ENCODE results near the gene TMC6.
"Not testable (repeated sequence)": the region's sequence is repeated elsewhere in the genome, so short reads cannot be mapped to it uniquely, and the experiment has no call there.

TMC6 gene, protein sequence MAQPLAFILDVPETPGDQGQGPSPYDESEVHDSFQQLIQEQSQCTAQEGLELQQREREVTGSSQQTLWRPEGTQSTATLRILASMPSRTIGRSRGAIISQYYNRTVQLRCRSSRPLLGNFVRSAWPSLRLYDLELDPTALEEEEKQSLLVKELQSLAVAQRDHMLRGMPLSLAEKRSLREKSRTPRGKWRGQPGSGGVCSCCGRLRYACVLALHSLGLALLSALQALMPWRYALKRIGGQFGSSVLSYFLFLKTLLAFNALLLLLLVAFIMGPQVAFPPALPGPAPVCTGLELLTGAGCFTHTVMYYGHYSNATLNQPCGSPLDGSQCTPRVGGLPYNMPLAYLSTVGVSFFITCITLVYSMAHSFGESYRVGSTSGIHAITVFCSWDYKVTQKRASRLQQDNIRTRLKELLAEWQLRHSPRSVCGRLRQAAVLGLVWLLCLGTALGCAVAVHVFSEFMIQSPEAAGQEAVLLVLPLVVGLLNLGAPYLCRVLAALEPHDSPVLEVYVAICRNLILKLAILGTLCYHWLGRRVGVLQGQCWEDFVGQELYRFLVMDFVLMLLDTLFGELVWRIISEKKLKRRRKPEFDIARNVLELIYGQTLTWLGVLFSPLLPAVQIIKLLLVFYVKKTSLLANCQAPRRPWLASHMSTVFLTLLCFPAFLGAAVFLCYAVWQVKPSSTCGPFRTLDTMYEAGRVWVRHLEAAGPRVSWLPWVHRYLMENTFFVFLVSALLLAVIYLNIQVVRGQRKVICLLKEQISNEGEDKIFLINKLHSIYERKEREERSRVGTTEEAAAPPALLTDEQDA

DNA sequence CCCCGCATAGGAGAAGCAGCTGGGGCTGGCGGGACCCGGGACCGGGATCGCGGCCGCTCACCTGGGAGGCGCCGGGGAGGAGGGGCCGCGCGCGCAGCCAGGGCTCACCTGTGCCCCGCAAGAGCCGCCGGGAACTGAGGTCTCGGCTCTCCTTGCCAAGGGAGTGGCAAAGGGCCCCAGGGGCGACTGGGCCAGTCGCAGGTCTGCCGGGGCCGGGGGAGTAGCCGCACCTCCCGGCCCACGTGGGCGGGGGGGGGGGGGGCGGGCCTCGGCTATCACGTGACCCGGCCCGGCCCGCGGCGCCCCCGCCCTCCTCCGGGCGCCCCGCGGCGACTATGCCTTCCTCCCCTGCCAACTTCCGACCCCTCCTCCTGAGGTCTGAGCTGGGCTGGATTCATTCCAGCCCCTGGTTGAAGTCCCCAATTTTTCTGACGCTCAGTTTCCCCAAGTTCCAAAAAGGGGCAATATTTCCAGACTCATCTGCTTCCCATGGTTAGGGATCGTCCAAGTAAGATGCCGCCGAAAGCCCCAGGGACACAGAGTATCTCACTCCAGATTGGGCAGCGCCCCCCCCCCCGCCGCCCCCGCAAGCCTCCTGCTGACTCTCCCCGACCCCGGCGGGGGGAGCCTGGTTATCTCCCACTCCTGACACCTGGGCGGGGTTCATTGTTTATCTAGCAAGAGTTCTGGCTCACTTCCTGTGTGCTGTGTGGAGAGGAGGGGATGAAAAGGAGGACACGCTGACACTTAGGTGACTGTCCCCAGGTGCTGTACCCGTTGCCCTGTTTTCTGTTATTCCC, at the start of gene TMC6:
Gene TMC6, minus strand, starts transcription at position 205 of the 800 bp plus-strand sequence. CDS start 1,923 bp downstream, outside the sequence.
- no peak within 1 kb of the TSS for H3K27ac ChIP-seq (ENCODE audit: low read length)
- H3K9me3 ChIP-seq (ENCODE audit: control insufficient read depth, insufficient read depth, low read length): no peaks in the 10 kb centered on the region
- peak within 1 kb of the TSS; percentile 54; the same call in 1 of the 2 replicates for H3K4me3 ChIP-seq (ENCODE audit: low read length)
- H3K4me1 ChIP-seq (ENCODE audit: control insufficient read depth, insufficient read depth, low read length): peaks cover 11% of the 10 kb centered on the region
- H3K36me3 ChIP-seq (ENCODE audit: control insufficient read depth, insufficient read depth, low read length): peaks cover 18% of the 10 kb centered on the region
- H3K27me3 ChIP-seq (ENCODE audit: control insufficient read depth, insufficient read depth, low read length): no peaks in the 10 kb centered on the region
- no CpG with 5 or more reads among the region's 54 CpGs for WGBS (ENCODE audit: insufficient coverage, insufficient read length)
- DNase-seq (ENCODE audit: low read depth, low spot score): no peak

DNA sequence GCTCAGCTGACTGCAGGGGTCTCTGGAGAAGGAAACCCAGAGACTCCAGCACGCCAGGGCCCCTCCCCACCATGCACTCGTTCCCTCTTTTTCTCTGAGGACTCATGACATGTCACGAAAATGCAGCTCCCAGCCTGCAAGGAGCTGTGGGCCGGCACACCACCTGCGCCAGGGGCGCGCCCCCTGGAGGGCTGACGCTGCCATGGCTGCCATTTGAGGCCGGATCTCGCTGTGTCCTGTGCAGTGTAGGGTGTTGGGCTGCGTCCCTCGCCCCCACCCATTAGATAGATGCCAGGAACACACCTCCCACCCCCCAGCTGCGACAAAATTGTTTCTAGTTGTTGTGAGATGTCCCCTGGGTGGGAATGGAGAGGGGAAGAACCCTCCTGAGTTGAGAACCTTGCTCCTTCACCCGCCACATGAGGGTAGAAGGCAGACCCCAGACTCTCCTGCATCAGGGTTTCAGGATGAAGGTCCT, 48.0 kb upstream of the TMC6 start:
- H3K27ac ChIP-seq (ENCODE audit: low read length): no peak overlapping the region
- WGBS (ENCODE audit: insufficient coverage, insufficient read length): no CpG with 5 or more reads among the region's 14 CpGs

DNA sequence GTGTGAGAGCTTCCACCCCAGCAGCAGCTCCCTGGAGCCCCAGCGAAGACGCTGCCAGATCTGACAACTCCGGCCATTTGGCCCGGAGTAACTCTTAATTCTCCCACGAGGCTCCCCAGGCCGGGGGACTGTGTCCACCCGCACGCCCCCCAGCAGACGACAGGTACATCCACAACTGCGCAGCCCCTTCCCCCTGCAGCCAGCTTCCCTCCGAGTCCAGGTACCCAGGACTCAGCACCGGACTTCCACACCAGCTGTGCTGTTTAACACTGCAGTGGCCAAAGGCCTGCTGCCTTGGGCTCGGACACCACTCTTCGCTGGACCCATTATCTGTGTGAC, 47.1 kb upstream of the TMC6 start:
- no peaks in the 10 kb centered on the region for H3K27me3 ChIP-seq (ENCODE audit: control insufficient read depth, insufficient read depth, low read length)
- no peaks in the 10 kb centered on the region; the same call in none of the 2 replicates for H3K4me1 ChIP-seq (ENCODE audit: control insufficient read depth, insufficient read depth, low read length)
- H3K36me3 ChIP-seq (ENCODE audit: control insufficient read depth, insufficient read depth, low read length): peaks cover 32% of the 10 kb centered on the region
- WGBS (ENCODE audit: insufficient coverage, insufficient read length): no CpG with 5 or more reads among the region's 14 CpGs
- no peak overlapping the region for H3K4me3 ChIP-seq (ENCODE audit: low read length)
- no peak overlapping the region for H3K27ac ChIP-seq (ENCODE audit: low read length)
- H3K9me3 ChIP-seq (ENCODE audit: control insufficient read depth, insufficient read depth, low read length): no peaks in the 10 kb centered on the region
- no peak for DNase-seq (ENCODE audit: low read depth, low spot score)

More for the DNA sequence above, 48.0 kb upstream of the TMC6 start:
- no peaks in the 10 kb centered on the region for H3K27me3 ChIP-seq (ENCODE audit: control insufficient read depth, insufficient read depth, low read length)
- peaks cover 37% of the 10 kb centered on the region for H3K36me3 ChIP-seq (ENCODE audit: control insufficient read depth, insufficient read depth, low read length)
- DNase-seq (ENCODE audit: low read depth, low spot score): no peak
- H3K4me1 ChIP-seq (ENCODE audit: control insufficient read depth, insufficient read depth, low read length): no peaks in the 10 kb centered on the region; the same call in none of the 2 replicates
- no peak overlapping the region for H3K4me3 ChIP-seq (ENCODE audit: low read length)
- no peaks in the 10 kb centered on the region for H3K9me3 ChIP-seq (ENCODE audit: control insufficient read depth, insufficient read depth, low read length)

DNA sequence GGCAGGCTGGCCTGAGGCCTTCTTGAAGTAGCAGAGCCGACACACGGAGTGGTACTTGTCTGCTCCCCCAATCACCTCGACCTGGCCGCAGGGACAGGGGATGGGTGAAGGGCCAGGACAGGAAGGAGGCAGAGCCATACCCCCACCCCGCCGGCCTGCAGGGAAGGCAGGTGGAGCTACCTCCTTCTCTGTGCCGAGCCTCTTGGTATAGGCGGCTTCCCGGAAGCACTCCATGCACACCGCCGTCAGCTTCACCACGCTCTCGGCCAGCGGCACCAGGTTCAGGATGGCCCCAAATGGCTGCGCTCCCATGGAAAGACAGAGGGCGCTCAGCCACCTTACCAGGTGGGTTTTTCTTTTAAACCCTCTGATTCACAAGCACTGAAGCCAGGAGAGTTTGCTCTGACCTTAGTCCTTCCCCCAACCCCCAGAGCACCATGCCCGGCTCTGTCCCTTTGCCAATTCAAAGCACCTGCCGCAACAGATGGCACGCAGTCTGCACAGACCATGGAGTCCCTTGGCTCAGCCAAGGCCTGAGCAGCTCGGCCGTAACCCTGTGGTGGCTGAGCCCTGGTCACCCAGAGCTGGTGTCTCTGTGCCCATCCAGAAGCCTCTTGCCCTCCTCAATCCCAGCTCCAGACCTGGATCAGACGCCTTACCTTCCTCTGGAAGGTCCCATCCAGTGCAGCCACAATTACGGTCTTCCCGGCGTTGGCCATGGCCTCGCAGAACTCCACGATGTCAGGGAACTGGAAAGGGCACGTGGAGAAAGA, 46.5 kb upstream of the TMC6 start:
- Histone ChIP-seq H3K4me3 (ENCODE audit: low read length) (no peak overlapping the region), H3K9me3 (ENCODE audit: control insufficient read depth, insufficient read depth, low read length) (no peaks in the 10 kb centered on the region), H3K27ac (ENCODE audit: low read length) (no peak overlapping the region), H3K27me3 (ENCODE audit: control insufficient read depth, insufficient read depth, low read length) (no peaks in the 10 kb centered on the region), H3K4me1 (ENCODE audit: control insufficient read depth, insufficient read depth, low read length) (no peaks in the 10 kb centered on the region; the same call in none of the 2 replicates), H3K36me3 (ENCODE audit: control insufficient read depth, insufficient read depth, low read length) (peaks cover 31% of the 10 kb centered on the region)
- WGBS (ENCODE audit: insufficient coverage, insufficient read length): no CpG with 5 or more reads among the region's 28 CpGs
- no peak for DNase-seq (ENCODE audit: low read depth, low spot score)

DNA sequence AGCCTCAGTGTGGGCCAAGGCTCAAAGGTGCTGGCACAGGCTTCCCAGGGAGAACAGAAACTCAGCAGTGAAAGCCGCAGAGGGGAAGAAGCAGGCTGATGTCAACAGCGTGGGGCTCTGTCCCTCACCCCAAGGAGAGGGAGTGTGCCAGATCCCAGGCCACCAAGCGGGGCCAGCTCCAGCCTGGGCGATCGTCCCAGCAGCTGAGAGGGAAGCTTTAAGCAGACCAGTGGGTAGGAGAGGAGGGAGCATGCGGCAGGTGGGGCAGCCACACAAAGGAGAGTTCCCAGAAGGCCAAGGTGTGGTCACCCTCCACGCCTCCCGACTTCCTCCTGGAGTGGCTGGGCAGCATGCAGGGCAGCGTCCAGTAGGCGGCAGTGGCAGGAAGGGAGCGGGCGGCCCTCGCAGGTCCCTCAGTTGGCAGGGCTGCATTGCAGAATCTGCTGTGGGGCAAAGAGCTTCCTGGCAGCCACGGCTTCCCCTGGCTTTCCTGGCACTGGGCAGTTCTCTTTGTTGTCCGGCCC, 45.9 kb upstream of the TMC6 start:
- H3K4me3 ChIP-seq (ENCODE audit: low read length): no peak overlapping the region
- no peak overlapping the region for H3K27ac ChIP-seq (ENCODE audit: low read length)

DNA sequence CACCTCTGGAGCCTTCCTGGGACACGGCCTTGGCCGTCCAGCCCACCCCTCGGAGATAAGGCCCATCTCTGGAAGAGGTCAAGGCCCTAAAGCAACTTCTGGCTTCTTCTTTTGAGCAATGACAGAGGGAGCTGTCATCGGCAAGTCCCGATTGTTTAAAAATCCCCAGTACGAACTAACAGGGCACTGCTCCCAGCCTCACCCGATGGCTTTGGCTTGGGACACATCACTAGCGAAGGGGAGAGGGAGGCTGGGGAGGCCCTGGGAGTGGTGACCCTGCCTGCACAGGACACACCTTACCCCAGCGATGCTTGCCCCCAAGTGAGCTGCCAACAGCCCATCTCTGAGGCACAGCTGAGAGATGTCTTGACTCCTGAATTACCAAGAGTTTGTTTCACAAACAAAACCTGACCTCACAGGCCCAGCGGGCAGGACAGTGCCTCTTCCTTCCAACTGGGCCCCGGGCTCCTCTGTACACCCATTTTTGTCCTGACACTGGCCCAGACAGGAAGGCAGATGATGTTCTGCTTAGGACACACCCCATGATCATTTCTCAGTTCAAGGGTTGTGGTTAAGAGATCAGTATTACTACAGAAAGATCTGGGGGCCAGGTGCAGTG, 44.7 kb upstream of the TMC6 start:
- no CpG with 5 or more reads among the region's 11 CpGs for WGBS (ENCODE audit: insufficient coverage, insufficient read length)
- H3K9me3 ChIP-seq (ENCODE audit: control insufficient read depth, insufficient read depth, low read length): no peaks in the 10 kb centered on the region
- DNase-seq (ENCODE audit: low read depth, low spot score): no peak
- peaks cover 3% of the 10 kb centered on the region for H3K4me1 ChIP-seq (ENCODE audit: control insufficient read depth, insufficient read depth, low read length)
- peaks cover 17% of the 10 kb centered on the region for H3K36me3 ChIP-seq (ENCODE audit: control insufficient read depth, insufficient read depth, low read length)
- H3K4me3 ChIP-seq (ENCODE audit: low read length): no peak overlapping the region
- H3K27ac ChIP-seq (ENCODE audit: low read length): no peak overlapping the region
- H3K27me3 ChIP-seq (ENCODE audit: control insufficient read depth, insufficient read depth, low read length): no peaks in the 10 kb centered on the region

More for the DNA sequence above, 45.9 kb upstream of the TMC6 start:
- Histone ChIP-seq H3K36me3 (ENCODE audit: control insufficient read depth, insufficient read depth, low read length) (peaks cover 27% of the 10 kb centered on the region), H3K9me3 (ENCODE audit: control insufficient read depth, insufficient read depth, low read length) (no peaks in the 10 kb centered on the region), H3K4me1 (ENCODE audit: control insufficient read depth, insufficient read depth, low read length) (no peaks in the 10 kb centered on the region; the same call in none of the 2 replicates), H3K27me3 (ENCODE audit: control insufficient read depth, insufficient read depth, low read length) (no peaks in the 10 kb centered on the region)
- no CpG with 5 or more reads among the region's 15 CpGs for WGBS (ENCODE audit: insufficient coverage, insufficient read length)
- DNase-seq (ENCODE audit: low read depth, low spot score): no peak

DNA sequence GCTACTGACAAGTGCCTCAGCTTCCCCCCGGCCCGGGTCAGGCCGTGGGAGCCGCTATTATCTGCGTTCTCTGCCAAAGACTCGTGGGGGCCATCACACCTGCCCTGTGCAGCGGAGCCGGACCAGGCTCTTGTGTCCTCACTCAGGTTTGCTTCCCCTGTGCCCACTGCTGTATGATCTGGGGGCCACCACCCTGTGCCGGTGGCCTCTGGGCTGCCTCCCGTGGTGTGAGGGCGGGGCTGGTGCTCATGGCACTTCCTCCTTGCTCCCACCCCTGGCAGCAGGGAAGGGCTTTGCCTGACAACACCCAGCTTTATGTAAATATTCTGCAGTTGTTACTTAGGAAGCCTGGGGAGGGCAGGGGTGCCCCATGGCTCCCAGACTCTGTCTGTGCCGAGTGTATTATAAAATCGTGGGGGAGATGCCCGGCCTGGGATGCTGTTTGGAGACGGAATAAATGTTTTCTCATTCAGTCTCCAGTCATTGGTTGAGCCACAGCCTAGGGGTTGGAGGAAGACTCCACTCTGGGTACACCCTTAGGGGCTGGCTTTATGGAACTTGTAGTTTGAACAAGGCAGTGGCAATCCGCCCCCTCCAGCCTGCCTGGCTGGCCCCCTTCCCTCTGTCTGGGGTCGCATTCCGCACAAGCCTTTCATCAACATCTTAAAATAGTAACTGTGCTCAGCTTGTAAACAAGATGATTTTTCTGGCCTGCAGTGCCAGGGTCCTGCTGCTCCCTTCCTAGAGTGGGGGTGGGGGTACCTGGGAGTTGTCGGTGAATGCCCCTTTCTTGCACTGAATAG, 43.9 kb upstream of the TMC6 start:
- Histone ChIP-seq H3K27me3 (ENCODE audit: control insufficient read depth, insufficient read depth, low read length) (no peaks in the 10 kb centered on the region), H3K4me1 (ENCODE audit: control insufficient read depth, insufficient read depth, low read length) (peaks cover 5% of the 10 kb centered on the region), H3K4me3 (ENCODE audit: low read length) (no peak overlapping the region), H3K27ac (ENCODE audit: low read length) (no peak overlapping the region), H3K9me3 (ENCODE audit: control insufficient read depth, insufficient read depth, low read length) (no peaks in the 10 kb centered on the region), H3K36me3 (ENCODE audit: control insufficient read depth, insufficient read depth, low read length) (peaks cover 16% of the 10 kb centered on the region)
- no peak for DNase-seq (ENCODE audit: low read depth, low spot score)
- no CpG with 5 or more reads among the region's 19 CpGs for WGBS (ENCODE audit: insufficient coverage, insufficient read length)

DNA sequence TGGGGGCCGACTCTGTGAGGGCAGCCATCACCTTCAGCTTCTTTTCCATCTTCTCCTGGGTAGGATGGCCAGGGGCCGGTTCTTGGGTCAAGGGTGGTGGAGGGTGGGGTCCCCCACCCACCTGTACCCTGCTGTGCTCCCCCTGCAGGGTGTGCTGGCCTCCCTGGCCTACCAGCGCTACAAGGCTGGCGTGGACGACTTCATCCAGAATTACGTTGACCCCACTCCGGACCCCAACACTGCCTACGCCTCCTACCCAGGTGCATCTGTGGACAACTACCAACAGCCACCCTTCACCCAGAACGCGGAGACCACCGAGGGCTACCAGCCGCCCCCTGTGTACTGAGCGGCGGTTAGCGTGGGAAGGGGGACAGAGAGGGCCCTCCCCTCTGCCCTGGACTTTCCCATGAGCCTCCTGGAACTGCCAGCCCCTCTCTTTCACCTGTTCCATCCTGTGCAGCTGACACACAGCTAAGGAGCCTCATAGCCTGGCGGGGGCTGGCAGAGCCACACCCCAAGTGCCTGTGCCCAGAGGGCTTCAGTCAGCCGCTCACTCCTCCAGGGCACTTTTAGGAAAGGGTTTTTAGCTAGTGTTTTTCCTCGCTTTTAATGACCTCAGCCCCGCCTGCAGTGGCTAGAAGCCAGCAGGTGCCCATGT, 43.2 kb upstream of the TMC6 start:
- WGBS (ENCODE audit: insufficient coverage, insufficient read length): no CpG with 5 or more reads among the region's 19 CpGs
- DNase-seq (ENCODE audit: low read depth, low spot score); H3K4me1 ChIP-seq (ENCODE audit: control insufficient read depth, insufficient read depth, low read length); H3K9me3 ChIP-seq (ENCODE audit: control insufficient read depth, insufficient read depth, low read length); H3K27ac ChIP-seq (ENCODE audit: low read length); H3K27me3 ChIP-seq (ENCODE audit: control insufficient read depth, insufficient read depth, low read length); H3K4me3 ChIP-seq (ENCODE audit: low read length): not testable (repeated sequence)
- H3K36me3 ChIP-seq (ENCODE audit: control insufficient read depth, insufficient read depth, low read length): peaks cover 16% of the 10 kb centered on the region
